NAMALWA (cell line): Measurements from ENCODE around the gene ABAT.
A peak's percentile ranks its signal among the peaks of the same experiment; 100 is the strongest.
"Not testable (repeated sequence)": the region's sequence is repeated elsewhere in the genome, so short reads cannot be mapped to it uniquely, and the experiment has no call there.

ENCODE experiments used
- DNase-seq: peaks from one replicate; pipeline ENCODE4 v3.0.0-alpha.2; 2015; ENCODE audit warnings: low spot score

ABAT gene

DNA sequence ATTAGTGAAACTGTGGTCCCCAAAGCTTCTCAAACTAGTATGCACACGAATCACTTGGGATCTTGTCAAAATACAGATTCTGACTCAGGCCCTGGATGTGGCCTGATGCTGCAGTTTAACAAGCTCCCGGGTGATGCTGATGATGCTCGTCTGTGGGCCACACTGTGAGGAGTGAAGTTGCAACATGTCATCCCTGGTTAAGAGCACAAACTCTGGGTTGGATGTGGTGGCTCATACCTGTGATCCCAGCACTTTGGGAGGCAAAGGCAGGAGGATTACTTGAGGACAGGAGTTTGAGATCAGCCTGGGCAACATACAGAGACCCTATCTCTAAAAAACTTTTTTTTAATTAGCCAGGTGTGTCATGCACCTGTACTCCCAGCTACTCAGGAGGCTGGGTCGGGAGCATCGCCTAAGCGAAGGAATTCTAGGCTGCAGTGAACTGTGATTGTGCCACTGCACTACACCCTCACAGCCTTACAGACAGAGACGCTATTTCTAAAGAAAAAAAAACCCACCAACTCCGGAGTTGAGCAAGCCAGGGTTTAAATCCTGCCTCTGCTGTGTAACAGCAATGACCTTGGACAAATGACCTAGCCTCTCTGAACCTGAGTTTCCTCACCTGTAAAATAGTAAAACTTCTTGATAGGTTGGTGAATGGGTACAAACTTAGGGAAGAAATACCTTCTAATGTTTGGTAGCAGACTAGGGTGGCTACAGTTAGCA lies 24.4 kb upstream of the ABAT start:
- no peak for DNase-seq

- DNase-seq: not testable (repeated sequence)
Measured at GRCh38 chr16:8651958-8652357, 22.5 kb upstream of the ABAT start.

GRCh38 chr16:8655184-8655717 lies 19.2 kb upstream of the ABAT start:
- peak; percentile 81 for DNase-seq

- DNase-seq: no peak
Measured at GRCh38 chr16:8656376-8656775, 18.0 kb upstream of the ABAT start.

GRCh38 chr16:8660841-8661301 lies 13.5 kb upstream of the ABAT start:
- DNase-seq: peak; percentile 74

- no peak for DNase-seq
Measured at GRCh38 chr16:8661703-8662102, 12.7 kb upstream of the ABAT start.

DNA sequence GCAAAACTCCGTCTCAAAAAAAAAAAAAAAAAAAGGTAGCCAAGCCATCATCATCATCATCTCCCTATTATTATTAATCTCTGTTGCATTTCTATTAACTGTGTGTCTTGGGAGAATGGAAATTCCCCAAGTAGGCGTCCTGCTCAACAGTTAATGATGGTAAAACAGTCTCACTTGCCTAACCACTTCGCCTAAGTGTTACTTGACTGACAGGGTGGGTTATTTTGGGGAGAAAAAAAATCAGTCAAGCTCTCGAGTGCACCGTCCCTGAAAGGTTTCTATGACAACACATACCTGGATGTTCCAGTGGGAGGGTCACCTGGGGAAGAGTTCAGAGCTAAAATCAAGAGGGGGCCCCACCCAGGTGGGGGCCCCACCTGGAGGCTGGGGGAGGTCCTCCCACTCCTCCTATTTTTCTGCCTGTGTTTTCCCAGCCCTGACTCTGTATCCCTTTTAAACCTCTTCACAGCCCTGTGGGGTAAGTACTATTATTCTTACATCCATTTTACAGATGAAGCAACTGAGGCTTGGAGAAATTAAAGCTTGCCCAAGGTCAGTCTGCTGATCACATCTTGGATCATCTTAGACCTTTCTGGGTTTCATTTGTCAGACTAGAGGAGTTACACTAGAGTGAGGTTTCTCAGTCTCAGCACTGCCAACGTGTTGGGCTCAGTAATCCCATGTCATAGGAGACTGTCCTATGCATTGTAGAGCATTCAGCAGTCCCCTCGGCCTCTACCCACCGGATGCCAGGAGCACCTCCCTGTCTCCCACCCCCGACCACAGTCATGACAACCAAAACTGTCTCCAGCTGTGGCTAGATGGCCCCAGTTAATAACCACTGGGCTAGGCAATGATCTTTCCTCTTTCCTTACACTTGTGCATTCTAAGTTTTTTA lies 11.0 kb upstream of the ABAT start:
- DNase-seq: no peak

DNA sequence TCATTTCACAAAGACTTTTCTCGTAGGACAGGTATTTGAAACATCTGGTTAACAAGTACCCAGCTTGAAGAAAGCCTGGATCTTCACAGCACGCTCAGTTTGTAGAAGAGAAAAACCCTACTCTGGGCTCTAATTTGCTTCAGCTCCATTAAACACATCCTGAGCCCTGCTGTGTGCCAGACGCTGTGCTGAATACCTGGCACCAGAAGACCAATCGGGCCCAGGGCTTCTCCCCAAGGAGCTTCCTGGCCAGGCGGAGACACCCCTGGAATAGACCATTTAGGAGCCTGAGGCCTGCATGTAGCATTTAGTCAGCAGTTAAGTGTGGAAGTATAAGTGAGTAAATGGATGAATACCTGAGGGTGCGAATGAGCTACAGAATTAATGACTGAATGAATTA lies 8.9 kb upstream of the ABAT start:
- DNase-seq: no peak

- DNase-seq: no peak
Measured at GRCh38 chr16:8667492-8667891, 6.9 kb upstream of the ABAT start.

DNA sequence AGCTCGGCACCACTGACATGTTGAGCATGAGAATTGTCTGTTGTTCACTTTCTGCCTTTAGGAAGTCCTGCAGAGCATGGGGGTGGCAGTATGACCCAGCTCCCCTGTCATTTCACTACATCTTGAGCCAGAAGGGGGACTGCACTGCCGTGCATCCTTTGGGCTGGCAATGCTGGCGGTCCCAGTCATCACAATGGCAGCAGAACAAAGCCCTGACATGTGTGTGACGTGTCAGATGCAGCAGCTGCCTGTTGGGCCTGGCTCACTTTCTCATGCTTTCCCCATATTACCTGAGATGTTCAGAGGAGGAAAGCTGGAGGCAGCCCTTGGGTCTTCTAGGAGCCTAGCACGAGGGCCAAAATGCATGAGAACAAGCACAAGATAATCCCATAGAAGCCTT lies 6.3 kb upstream of the ABAT start:
- no peak for DNase-seq

GRCh38 chr16:8669481-8669880 lies 4.9 kb upstream of the ABAT start:
- no peak for DNase-seq

- DNase-seq: no peak
Measured at GRCh38 chr16:8670014-8670560, 4.3 kb upstream of the ABAT start.

- no peak for DNase-seq
Measured at GRCh38 chr16:8673611-8674412, 605 bp upstream of the ABAT start.

- peak; percentile 26 for DNase-seq
Measured at GRCh38 chr16:8675183-8676159, 1.1 kb downstream of the ABAT start.

DNA sequence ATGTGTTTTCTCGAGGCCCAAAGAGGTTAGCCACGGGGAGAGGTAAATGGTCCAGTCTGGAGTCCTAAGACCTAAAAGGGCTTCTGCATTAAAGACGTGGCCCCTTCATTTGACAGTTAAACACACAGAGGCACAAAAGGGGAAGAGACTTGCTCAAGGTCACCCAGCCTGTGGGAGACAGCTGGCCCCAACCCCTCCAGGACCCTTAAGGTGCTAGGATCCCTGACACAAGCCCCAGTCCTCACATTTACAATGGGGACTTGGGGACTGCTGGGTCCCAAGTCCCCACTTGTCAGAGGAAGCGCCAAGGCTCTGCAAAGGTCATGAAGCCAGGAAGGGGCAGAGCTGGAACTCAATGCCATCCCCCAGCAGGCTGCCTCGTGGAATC lies 1.7 kb downstream of the ABAT start:
- no peak for DNase-seq

GRCh38 chr16:8676737-8677375 lies 2.4 kb downstream of the ABAT start:
- DNase-seq: no peak

DNA sequence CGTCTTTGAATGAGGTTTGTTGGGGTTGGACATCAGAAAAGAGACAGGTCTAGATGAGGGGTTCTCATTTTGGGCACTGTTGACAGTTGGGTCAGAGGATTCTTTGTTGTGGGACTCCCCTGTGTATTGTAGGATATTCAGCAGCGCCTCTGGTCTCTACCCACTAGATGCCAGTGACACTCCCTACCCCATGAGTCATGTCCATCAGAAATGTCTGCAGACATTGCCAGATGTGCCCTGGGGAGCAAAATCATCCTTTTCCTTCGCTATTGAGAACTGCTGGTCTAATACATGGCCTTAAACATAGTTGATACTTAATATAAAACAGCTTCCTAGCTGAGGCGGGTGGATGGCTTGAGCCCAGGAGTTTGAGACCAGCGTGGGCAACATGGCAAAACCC lies 3.1 kb downstream of the ABAT start:
- DNase-seq: no peak

GRCh38 chr16:8678068-8678927 lies 3.9 kb downstream of the ABAT start:
- no peak for DNase-seq

DNA sequence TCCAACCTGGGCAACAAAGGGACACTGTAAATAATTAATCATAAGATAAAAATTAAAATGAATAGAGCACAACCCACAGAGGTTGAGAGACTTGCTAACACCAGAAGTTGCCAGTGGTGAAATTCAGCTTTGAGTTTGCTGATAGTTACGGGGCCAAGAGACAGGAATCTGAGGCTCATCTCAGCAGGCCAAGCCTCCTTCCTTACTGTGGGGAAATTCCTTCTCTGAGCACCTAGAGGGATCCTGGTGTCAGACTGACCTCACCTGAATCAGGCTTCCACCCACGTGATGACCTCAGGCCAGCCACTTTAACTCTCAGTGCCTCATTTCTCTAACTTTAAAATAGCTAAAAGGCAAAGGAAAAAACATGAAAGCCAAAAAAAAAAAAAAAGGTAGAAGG lies 4.7 kb downstream of the ABAT start:
- DNase-seq: no peak
